Measurements from ENCODE around the gene TMEM53.

TMEM53 gene

DNA sequence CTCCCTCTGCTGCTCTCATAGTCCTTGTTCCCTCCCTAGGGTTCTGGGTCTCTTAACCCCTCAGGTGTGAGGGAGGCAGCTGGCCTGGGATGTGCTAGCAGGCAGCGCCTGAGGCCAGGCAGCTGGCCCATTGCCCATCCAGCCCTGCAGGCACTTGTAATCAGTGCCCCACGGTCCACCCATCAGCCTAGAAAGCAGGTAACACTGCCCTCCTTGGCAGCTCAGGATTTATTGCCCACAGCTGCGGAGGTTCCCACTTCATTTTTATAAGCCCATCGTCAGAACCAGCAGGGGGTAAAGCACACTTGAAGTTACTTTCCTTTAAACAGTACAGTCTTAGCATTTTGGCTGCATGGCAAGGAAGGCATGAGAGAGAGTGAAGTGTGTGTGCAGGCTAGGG, 70.6 kb downstream of the TMEM53 start:
- no peak for DNase-seq (ENCODE audit: low spot score)
